ENCODE data around the gene BBS9.

Gene BBS9

GRCh38 chr7:33109005-33109757 is 20.2 kb upstream of the BBS9 start, which contains the start of gene RP9:
RP9 (minus strand) TSS chr7:33109404; CDS start chr7:33109372, 32 bp downstream.
- Mint-ChIP-seq H3K9me3 (no peaks in the 10 kb centered on the region), H3K4me1 (peaks cover 26% of the 10 kb centered on the region), H3K4me3 (peak within 1 kb of the TSS; percentile 84), H3K27ac (peak within 1 kb of the TSS; percentile 81), H3K36me3 (peaks cover 1% of the 10 kb centered on the region)
- DNase-seq (ENCODE audit: low spot score in 2 of 2) (peak; percentile 69 to 85), ATAC-seq (peak; percentile 93)

- peak overlapping the region; percentile 84 for H3K4me3 Mint-ChIP-seq
- ATAC-seq, result no peak
- no peak for DNase-seq (ENCODE audit: low spot score in 2 of 2)
Observed at GRCh38 chr7:33109758-33110238, 19.6 kb upstream of the BBS9 start.

GRCh38 chr7:33111614-33112013 is 17.8 kb upstream of the BBS9 start:
- H3K9me3 Mint-ChIP-seq, result no peaks in the 10 kb centered on the region
- no peaks in the 10 kb centered on the region for H3K36me3 Mint-ChIP-seq
- ATAC-seq, result no peak
- H3K4me3 Mint-ChIP-seq, result no peak overlapping the region
- H3K4me1 Mint-ChIP-seq, result peaks cover 20% of the 10 kb centered on the region
- no peak for DNase-seq (ENCODE audit: low spot score in 2 of 2)
- H3K27ac Mint-ChIP-seq, result no peak overlapping the region

More at GRCh38 chr7:33109758-33110238, 19.6 kb upstream of the BBS9 start:
- Mint-ChIP-seq H3K9me3 (no peaks in the 10 kb centered on the region), H3K27ac (no peak overlapping the region), H3K4me1 (peaks cover 26% of the 10 kb centered on the region), H3K36me3 (no peaks in the 10 kb centered on the region)

- Mint-ChIP-seq H3K9me3 (peaks cover 5% of the 10 kb centered on the region), H3K4me1 (no peaks in the 10 kb centered on the region), H3K36me3 (no peaks in the 10 kb centered on the region), H3K4me3 (no peak overlapping the region), H3K27ac (no peak overlapping the region)
- DNase-seq (ENCODE audit: low spot score in 2 of 2) (no peak), ATAC-seq (no peak)
Observed at GRCh38 chr7:33114976-33115375, 14.4 kb upstream of the BBS9 start.

GRCh38 chr7:33118383-33118782 is 11.0 kb upstream of the BBS9 start:
- Mint-ChIP-seq H3K36me3 (no peaks in the 10 kb centered on the region), H3K4me1 (no peaks in the 10 kb centered on the region), H3K27ac (no peak overlapping the region), H3K4me3 (no peak overlapping the region), H3K9me3 (peaks cover 7% of the 10 kb centered on the region)
- DNase-seq (ENCODE audit: low spot score in 2 of 2) (no peak), ATAC-seq (no peak)

GRCh38 chr7:33127085-33127484 is 2.3 kb upstream of the BBS9 start:
- DNase-seq (ENCODE audit: low spot score in 2 of 2) (no peak), ATAC-seq (no peak)
- H3K27ac Mint-ChIP-seq, result no peak overlapping the region
- H3K4me3 Mint-ChIP-seq, result no peak overlapping the region
- H3K36me3 Mint-ChIP-seq, result no peaks in the 10 kb centered on the region
- H3K4me1 Mint-ChIP-seq, result peaks cover 21% of the 10 kb centered on the region
- no peaks in the 10 kb centered on the region for H3K9me3 Mint-ChIP-seq

- Mint-ChIP-seq H3K27ac (peak overlapping the region; percentile 91), H3K4me1 (peaks cover 26% of the 10 kb centered on the region), H3K36me3 (no peaks in the 10 kb centered on the region), H3K9me3 (no peaks in the 10 kb centered on the region), H3K4me3 (peak overlapping the region; percentile 92)
- no peak for DNase-seq (ENCODE audit: low spot score in 2 of 2)
- no peak for ATAC-seq
Observed at GRCh38 chr7:33128631-33128989, 754 bp upstream of the BBS9 start.

- H3K4me1 Mint-ChIP-seq, result peaks cover 26% of the 10 kb centered on the region
- ATAC-seq (peak; percentile 4), DNase-seq (ENCODE audit: low spot score in 2 of 2) (no peak)
- peak overlapping the region; percentile 92 for H3K4me3 Mint-ChIP-seq
- H3K9me3 Mint-ChIP-seq, result no peaks in the 10 kb centered on the region
- no peaks in the 10 kb centered on the region for H3K36me3 Mint-ChIP-seq
- H3K27ac Mint-ChIP-seq, result peak overlapping the region; percentile 91
Observed at GRCh38 chr7:33129806-33130153, 416 bp downstream of the BBS9 start.

GRCh38 chr7:33130184-33130583 is 820 bp downstream of the BBS9 start:
- H3K9me3 Mint-ChIP-seq, result no peaks in the 10 kb centered on the region
- DNase-seq (ENCODE audit: low spot score in 2 of 2), result no peak
- peak overlapping the region; percentile 92 for H3K4me3 Mint-ChIP-seq
- peak overlapping the region; percentile 91 for H3K27ac Mint-ChIP-seq
- H3K4me1 Mint-ChIP-seq, result peaks cover 26% of the 10 kb centered on the region
- H3K36me3 Mint-ChIP-seq, result no peaks in the 10 kb centered on the region
- ATAC-seq, result no peak

GRCh38 chr7:33137103-33137502 is 7.7 kb downstream of the BBS9 start:
- Mint-ChIP-seq H3K9me3 (peaks cover 2% of the 10 kb centered on the region), H3K27ac (no peak overlapping the region), H3K4me1 (peaks cover 17% of the 10 kb centered on the region), H3K36me3 (no peaks in the 10 kb centered on the region), H3K4me3 (no peak overlapping the region)
- ATAC-seq (no peak), DNase-seq (ENCODE audit: low spot score in 2 of 2) (no peak)

GRCh38 chr7:33142585-33142984 is 13.2 kb downstream of the BBS9 start:
- DNase-seq (ENCODE audit: low spot score in 2 of 2), result no peak
- H3K36me3 Mint-ChIP-seq, result no peaks in the 10 kb centered on the region
- ATAC-seq, result no peak
- peaks cover 19% of the 10 kb centered on the region for H3K4me1 Mint-ChIP-seq
- no peak overlapping the region for H3K4me3 Mint-ChIP-seq
- H3K9me3 Mint-ChIP-seq, result no peaks in the 10 kb centered on the region
- H3K27ac Mint-ChIP-seq, result no peak overlapping the region

- H3K4me1 Mint-ChIP-seq, result peaks cover 16% of the 10 kb centered on the region
- ATAC-seq (no peak), DNase-seq (ENCODE audit: low spot score in 2 of 2) (no peak)
- H3K27ac Mint-ChIP-seq, result no peak overlapping the region
- no peak overlapping the region for H3K4me3 Mint-ChIP-seq
- H3K9me3 Mint-ChIP-seq, result no peaks in the 10 kb centered on the region
- no peaks in the 10 kb centered on the region for H3K36me3 Mint-ChIP-seq
Observed at GRCh38 chr7:33143996-33144718, 14.8 kb downstream of the BBS9 start.

- no peaks in the 10 kb centered on the region for H3K36me3 Mint-ChIP-seq
- DNase-seq (ENCODE audit: low spot score in 2 of 2) (no peak), ATAC-seq (no peak)
Observed at GRCh38 chr7:33145156-33145555, 15.8 kb downstream of the BBS9 start.

GRCh38 chr7:33152087-33152486 is 22.7 kb downstream of the BBS9 start:
- H3K4me1 Mint-ChIP-seq, result no peaks in the 10 kb centered on the region
- peaks cover 5% of the 10 kb centered on the region for H3K36me3 Mint-ChIP-seq
- no peak overlapping the region for H3K4me3 Mint-ChIP-seq
- no peak overlapping the region for H3K27ac Mint-ChIP-seq
- ATAC-seq (no peak), DNase-seq (ENCODE audit: low spot score in 2 of 2) (no peak)
- H3K9me3 Mint-ChIP-seq, result no peaks in the 10 kb centered on the region

More at GRCh38 chr7:33145156-33145555, 15.8 kb downstream of the BBS9 start:
- Mint-ChIP-seq H3K4me3 (no peak overlapping the region), H3K27ac (no peak overlapping the region), H3K4me1 (peaks cover 14% of the 10 kb centered on the region), H3K9me3 (no peaks in the 10 kb centered on the region)

- no peak overlapping the region for H3K4me3 Mint-ChIP-seq
- H3K27ac Mint-ChIP-seq, result no peak overlapping the region
- ATAC-seq (no peak), DNase-seq (ENCODE audit: low spot score in 2 of 2) (no peak)
- peaks cover 5% of the 10 kb centered on the region for H3K36me3 Mint-ChIP-seq
- H3K9me3 Mint-ChIP-seq, result no peaks in the 10 kb centered on the region
- no peaks in the 10 kb centered on the region for H3K4me1 Mint-ChIP-seq
Observed at GRCh38 chr7:33155811-33156210, 26.4 kb downstream of the BBS9 start.

- H3K36me3 Mint-ChIP-seq, result peaks cover 5% of the 10 kb centered on the region
- no peaks in the 10 kb centered on the region for H3K9me3 Mint-ChIP-seq
- no peak for ATAC-seq
- no peak overlapping the region for H3K27ac Mint-ChIP-seq
- no peak overlapping the region for H3K4me3 Mint-ChIP-seq
- no peaks in the 10 kb centered on the region for H3K4me1 Mint-ChIP-seq
- DNase-seq (ENCODE audit: low spot score in 2 of 2), result no peak
Observed at GRCh38 chr7:33156441-33156840, 27.1 kb downstream of the BBS9 start.

Measured in stimulated activated effector memory CD8-positive, alpha-beta T cell treated with anti-CD3 and anti-CD28 coated beads, Interleukin-12 subunit alpha, Interleukin-12 subunit beta, amount 100 ng/mL, for 72 hours (primary cell).